Measurements from ENCODE around the gene CAMK2B. TPM values are rescaled to one million over a fixed set of nuclear protein-coding genes. Genes with fewer than 3 reads are reported as not detected.
A peak's percentile ranks its signal among the peaks of the same experiment; 100 is the strongest.

CAMK2B gene
- total and polyA plus RNA-seq, 2 of the 13 experiments (the other 11 are each of a cell fraction or from before 2014, with no cell fraction given), result 0.27 to 0.48 TPM

DNA sequence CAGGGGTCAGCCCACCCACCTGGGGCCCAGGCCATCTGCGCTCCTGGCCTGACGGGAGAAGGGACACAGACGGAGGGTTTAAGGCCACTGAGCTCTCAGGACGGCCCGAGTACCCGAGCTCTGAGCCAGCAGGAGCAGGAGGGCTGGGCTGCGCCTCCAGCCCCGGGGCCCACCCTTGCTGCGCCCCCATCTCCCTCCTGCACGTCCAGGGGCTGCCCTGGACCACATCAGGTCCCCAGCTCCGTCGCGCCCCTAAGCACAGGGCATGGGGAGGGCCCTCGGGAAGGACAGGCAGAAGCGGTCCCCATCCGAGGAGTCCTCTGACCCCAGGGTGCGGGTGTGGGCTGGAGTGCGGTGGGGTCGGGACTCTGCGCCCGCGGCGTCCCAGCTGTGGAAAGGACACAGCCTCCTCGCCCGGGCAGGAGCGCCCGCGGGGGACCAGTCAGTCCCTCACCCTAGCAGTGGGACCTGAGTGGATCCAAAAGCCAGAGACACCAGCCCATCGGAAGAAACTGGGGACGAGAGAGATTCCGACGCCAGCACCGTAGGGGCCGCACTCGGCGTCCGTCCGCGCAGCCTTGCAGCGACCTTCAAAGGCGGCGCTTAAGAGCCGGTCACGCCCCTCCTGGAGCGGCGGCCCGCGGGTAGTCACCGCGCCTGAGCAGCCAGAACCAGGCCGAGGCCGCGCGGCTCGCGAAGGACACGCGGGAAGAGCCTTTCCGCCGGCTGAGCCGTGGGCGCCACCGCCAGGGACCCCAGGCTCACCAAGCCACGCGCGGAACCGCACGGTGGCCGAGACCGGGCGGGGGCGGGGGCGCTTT is 15.9 kb downstream of the CAMK2B start:
- H3K27me3 ChIP-seq (ENCODE audit: control insufficient read depth in 1 of 2, insufficient read depth in 2 of 2, low read length in 2 of 2), result peaks cover 9 to 54% of the 10 kb centered on the region in 2 experiments
- ChIA-PET POLR2A (no interaction called here), CTCF (ENCODE audit: low intra/inter-chr PET ratio, low total read pairs) (no interaction called here)
- H4K20me1 ChIP-seq (ENCODE audit: insufficient read depth, low read length), result no peaks in the 10 kb centered on the region
- in situ Hi-C loops (cut with HindIII; ENCODE audit: extremely low pct_ligation_motif_present, low pct_unique_long_range_greater_than_20kb) (no loop called here), intact Hi-C loops (cut with micrococcal nuclease; ENCODE audit: unreplicated experiment) (no loop called here)
- no peak overlapping the region for H3K27ac ChIP-seq (ENCODE audit: extremely low read length, insufficient read depth, low read length)
- BruUV-seq (replicated peaks), result no TSS peak
- WGBS (ENCODE audit: low lambda C conversion rate), result 29% methylated on average over 33 of the region's 73 CpGs
- no peak overlapping the region for H3K9ac ChIP-seq (ENCODE audit: insufficient read depth, low read depth, low read length)
- peak overlapping the region in 2 of 3 experiments; percentile 31 to 47; a peak in 3 of 6 replicates for H3K4me3 ChIP-seq (replicated peaks in 1 of 3; ENCODE audit: insufficient read depth in 1 of 3, low read depth in 2 of 3, low read length in 3 of 3)
- H3K79me2 ChIP-seq (ENCODE audit: insufficient read depth, low read length), result no peaks in the 10 kb centered on the region
- H3K9me3 ChIP-seq (ENCODE audit: low read length), result no peaks in the 10 kb centered on the region
- FAIRE-seq (no peak), ATAC-seq (peak; percentile 87), DNase-seq (ENCODE audit: low spot score) (peak; percentile 9)
- H2AFZ ChIP-seq (ENCODE audit: low read length), result no peak overlapping the region
- H3K4me1 ChIP-seq (ENCODE audit: insufficient read depth, low read length), result peaks cover 11% of the 10 kb centered on the region; the same call in 1 of the 2 replicates
- H3K4me2 ChIP-seq (ENCODE audit: low read depth, low read length), result peak overlapping the region; percentile 49
- no peaks in the 10 kb centered on the region for H3K36me3 ChIP-seq (replicated peaks in 1 of 2; ENCODE audit: control insufficient read depth in 1 of 2, insufficient read depth in 2 of 2, low read length in 2 of 2)
- no peak for TF ChIP-seq HMG20B (CRISPR knock-in tag; conservative IDR thresholded peaks at IDR 0.05)
- peak; percentile 34; the same call in 1 of the 2 replicates for TF ChIP-seq KDM2A (CRISPR knock-in tag; IDR thresholded peaks at IDR 0.05; ENCODE audit: borderline replicate concordance, low read depth)
- TF ChIP-seq, protein P1, sequence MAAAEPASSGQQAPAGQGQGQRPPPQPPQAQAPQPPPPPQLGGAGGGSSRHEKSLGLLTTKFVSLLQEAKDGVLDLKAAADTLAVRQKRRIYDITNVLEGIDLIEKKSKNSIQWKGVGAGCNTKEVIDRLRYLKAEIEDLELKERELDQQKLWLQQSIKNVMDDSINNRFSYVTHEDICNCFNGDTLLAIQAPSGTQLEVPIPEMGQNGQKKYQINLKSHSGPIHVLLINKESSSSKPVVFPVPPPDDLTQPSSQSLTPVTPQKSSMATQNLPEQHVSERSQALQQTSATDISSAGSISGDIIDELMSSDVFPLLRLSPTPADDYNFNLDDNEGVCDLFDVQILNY (CRISPR knock-in tag; conservative IDR thresholded peaks at IDR 0.05), result no peak
- TF ChIP-seq, protein P2, sequence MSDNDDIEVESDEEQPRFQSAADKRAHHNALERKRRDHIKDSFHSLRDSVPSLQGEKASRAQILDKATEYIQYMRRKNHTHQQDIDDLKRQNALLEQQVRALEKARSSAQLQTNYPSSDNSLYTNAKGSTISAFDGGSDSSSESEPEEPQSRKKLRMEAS (IDR thresholded peaks at IDR 0.05), result peak; percentile 56; the same call in 1 of the 2 replicates
- TF ChIP-seq, protein P3, sequence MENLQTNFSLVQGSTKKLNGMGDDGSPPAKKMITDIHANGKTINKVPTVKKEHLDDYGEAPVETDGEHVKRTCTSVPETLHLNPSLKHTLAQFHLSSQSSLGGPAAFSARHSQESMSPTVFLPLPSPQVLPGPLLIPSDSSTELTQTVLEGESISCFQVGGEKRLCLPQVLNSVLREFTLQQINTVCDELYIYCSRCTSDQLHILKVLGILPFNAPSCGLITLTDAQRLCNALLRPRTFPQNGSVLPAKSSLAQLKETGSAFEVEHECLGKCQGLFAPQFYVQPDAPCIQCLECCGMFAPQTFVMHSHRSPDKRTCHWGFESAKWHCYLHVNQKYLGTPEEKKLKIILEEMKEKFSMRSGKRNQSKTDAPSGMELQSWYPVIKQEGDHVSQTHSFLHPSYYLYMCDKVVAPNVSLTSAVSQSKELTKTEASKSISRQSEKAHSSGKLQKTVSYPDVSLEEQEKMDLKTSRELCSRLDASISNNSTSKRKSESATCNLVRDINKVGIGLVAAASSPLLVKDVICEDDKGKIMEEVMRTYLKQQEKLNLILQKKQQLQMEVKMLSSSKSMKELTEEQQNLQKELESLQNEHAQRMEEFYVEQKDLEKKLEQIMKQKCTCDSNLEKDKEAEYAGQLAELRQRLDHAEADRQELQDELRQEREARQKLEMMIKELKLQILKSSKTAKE (CRISPR knock-in tag; IDR thresholded peaks at IDR 0.05; ENCODE audit: borderline replicate concordance), result no peak
- no peak for TF ChIP-seq ZNF570 (CRISPR knock-in tag; IDR thresholded peaks at IDR 0.05; ENCODE audit: borderline replicate concordance)
- TF ChIP-seq NFE2L2 (IDR thresholded peaks at IDR 0.05; ENCODE audit: low read length), result no peak
- no peak for TF ChIP-seq ZNF709 (CRISPR knock-in tag; IDR thresholded peaks at IDR 0.05)
- peak; percentile 55; the same call in 1 of the 2 replicates for TF ChIP-seq RNF2 (conservative IDR thresholded peaks at IDR 0.05; ENCODE audit: low read depth)
- TF ChIP-seq BORCS8-MEF2B (CRISPR knock-in tag; IDR thresholded peaks at IDR 0.05), result no peak
- TF ChIP-seq PHF20 (CRISPR knock-in tag; IDR thresholded peaks at IDR 0.05), result no peak
- TF ChIP-seq HNRNPUL1 (IDR thresholded peaks at IDR 0.05; ENCODE audit: low read depth, low read length), result no peak
- peak; percentile 49 for TF ChIP-seq ZFX (CRISPR knock-in tag; IDR thresholded peaks at IDR 0.05; ENCODE audit: low read depth)
- TF ChIP-seq ZNF335 (CRISPR knock-in tag; IDR thresholded peaks at IDR 0.05), result no peak
- no peak for TF ChIP-seq PHF21A (CRISPR knock-in tag; IDR thresholded peaks at IDR 0.05)
- no peak for TF ChIP-seq ZNF747 (CRISPR knock-in tag; IDR thresholded peaks at IDR 0.05; ENCODE audit: borderline replicate concordance)
- TF ChIP-seq, protein P4, sequence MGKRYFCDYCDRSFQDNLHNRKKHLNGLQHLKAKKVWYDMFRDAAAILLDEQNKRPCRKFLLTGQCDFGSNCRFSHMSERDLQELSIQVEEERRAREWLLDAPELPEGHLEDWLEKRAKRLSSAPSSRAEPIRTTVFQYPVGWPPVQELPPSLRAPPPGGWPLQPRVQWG (CRISPR knock-in tag; IDR thresholded peaks at IDR 0.05; ENCODE audit: borderline replicate concordance, low read depth), result no peak
- TF ChIP-seq SALL1 (CRISPR knock-in tag; IDR thresholded peaks at IDR 0.05), result peak; percentile 29; the same call in 1 of the 2 replicates
- TF ChIP-seq GABPB1 (CRISPR knock-in tag; IDR thresholded peaks at IDR 0.05), result peak; percentile 43; the same call in 1 of the 2 replicates
- TF ChIP-seq, protein P5, sequence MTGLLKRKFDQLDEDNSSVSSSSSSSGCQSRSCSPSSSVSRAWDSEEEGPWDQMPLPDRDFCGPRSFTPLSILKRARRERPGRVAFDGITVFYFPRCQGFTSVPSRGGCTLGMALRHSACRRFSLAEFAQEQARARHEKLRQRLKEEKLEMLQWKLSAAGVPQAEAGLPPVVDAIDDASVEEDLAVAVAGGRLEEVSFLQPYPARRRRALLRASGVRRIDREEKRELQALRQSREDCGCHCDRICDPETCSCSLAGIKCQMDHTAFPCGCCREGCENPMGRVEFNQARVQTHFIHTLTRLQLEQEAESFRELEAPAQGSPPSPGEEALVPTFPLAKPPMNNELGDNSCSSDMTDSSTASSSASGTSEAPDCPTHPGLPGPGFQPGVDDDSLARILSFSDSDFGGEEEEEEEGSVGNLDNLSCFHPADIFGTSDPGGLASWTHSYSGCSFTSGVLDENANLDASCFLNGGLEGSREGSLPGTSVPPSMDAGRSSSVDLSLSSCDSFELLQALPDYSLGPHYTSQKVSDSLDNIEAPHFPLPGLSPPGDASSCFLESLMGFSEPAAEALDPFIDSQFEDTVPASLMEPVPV (CRISPR knock-in tag; IDR thresholded peaks at IDR 0.05), result no peak
